ENCODE measurements around the gene RNF6. TPM values are rescaled to one million over a fixed set of nuclear protein-coding genes. Genes with fewer than 3 reads are reported as not detected.

The RNF6 gene
- total and polyA plus RNA-seq, 10 of the 15 experiments (the other 5 are each of a cell fraction or from before 2014, with no cell fraction given) = 19.0 to 54.0 (median 33.8) TPM

GRCh38 chr13:26208287-26208686 lies 13.8 kb downstream of the RNF6 start (continued):
- TF ChIP-seq RCOR1 (conservative IDR thresholded peaks at IDR 0.05; ENCODE audit: low read depth, low read length) = no peak

- FAIRE-seq (no peak), DNase-seq (ENCODE audit: low read depth, low spot score) (no peak), ATAC-seq (no peak)
- in situ Hi-C loops (cut with MboI) (no loop called here), intact Hi-C loops (cut with micrococcal nuclease; ENCODE audit: unreplicated experiment) (no loop called here)
- Histone ChIP-seq H2AFZ (ENCODE audit: control insufficient read depth, low read depth, low read length) (no peak overlapping the region), H3K4me1 (ENCODE audit: control insufficient read depth, insufficient read depth, low read length) (no peaks in the 10 kb centered on the region), H3K27ac (ENCODE audit: control insufficient read depth, insufficient read depth) (no peak overlapping the region), H3K9ac (ENCODE audit: control insufficient read depth, insufficient read depth, low read length) (no peak overlapping the region), H4K20me1 (ENCODE audit: control insufficient read depth, insufficient read depth) (no peaks in the 10 kb centered on the region), H3K9me3 (replicated peaks; ENCODE audit: control insufficient read depth, insufficient read depth, low read length) (no peaks in the 10 kb centered on the region), H3K4me2 (ENCODE audit: control insufficient read depth, insufficient read depth) (no peak overlapping the region), H3K4me3 (no peak overlapping the region), H3K79me2 (ENCODE audit: control insufficient read depth, insufficient read depth, low read length) (no peaks in the 10 kb centered on the region), H3K36me3 (ENCODE audit: control insufficient read depth in 2 of 2, insufficient read depth in 2 of 2, low read length in 1 of 2) (no peaks in the 10 kb centered on the region), H3K27me3 (replicated peaks in 1 of 2; ENCODE audit: control insufficient read depth in 2 of 2, insufficient read depth in 2 of 2, low read length in 1 of 2) (no peaks in the 10 kb centered on the region)
- no peak for TF ChIP-seq ZNF384 (IDR thresholded peaks at IDR 0.05; ENCODE audit: borderline replicate concordance, low read depth, low read length)
- no peak for TF ChIP-seq IRF4 (IDR thresholded peaks at IDR 0.05; ENCODE audit: low read depth, low read length)
- no peak for TF ChIP-seq CREM (IDR thresholded peaks at IDR 0.05; ENCODE audit: low read depth)
- TF ChIP-seq SMC3 (IDR thresholded peaks at IDR 0.05; ENCODE audit: borderline replicate concordance, low read length) = no peak
- no peak for TF ChIP-seq HDAC6 (IDR thresholded peaks at IDR 0.05; ENCODE audit: unreplicated experiment)
- TF ChIP-seq USF1 (IDR thresholded peaks at IDR 0.05; ENCODE audit: borderline replicate concordance, extremely low read length, insufficient read depth, low read depth, low read length) = no peak
- no peak for TF ChIP-seq TBL1XR1 (IDR thresholded peaks at IDR 0.05; ENCODE audit: low read depth, low read length)
- SMC1A ChIA-PET (ENCODE audit: uncharacterized antibody, unreplicated experiment) = no interaction called here
- CTCF ChIA-PET = interaction anchor here (2.3 kb wide), 1 partner anchor 17 kb away, joined by 12 read pairs; no protein-coding TSS in a partner anchor
- POLR2A ChIA-PET = no interaction called here
- BruUV-seq (replicated peaks) = no TSS peak
- RAD21 ChIA-PET (ENCODE audit: unreplicated experiment) = no interaction called here
Measured at GRCh38 chr13:26202365-26202972, 19.6 kb downstream of the RNF6 start.
